ENCODE measurements around the gene BCO1. TPM values are rescaled to one million over a fixed set of nuclear protein-coding genes. Genes with fewer than 3 reads are reported as not detected.

Gene BCO1
- total RNA-seq, 1 donor from 2014 or later = not detected

DNA sequence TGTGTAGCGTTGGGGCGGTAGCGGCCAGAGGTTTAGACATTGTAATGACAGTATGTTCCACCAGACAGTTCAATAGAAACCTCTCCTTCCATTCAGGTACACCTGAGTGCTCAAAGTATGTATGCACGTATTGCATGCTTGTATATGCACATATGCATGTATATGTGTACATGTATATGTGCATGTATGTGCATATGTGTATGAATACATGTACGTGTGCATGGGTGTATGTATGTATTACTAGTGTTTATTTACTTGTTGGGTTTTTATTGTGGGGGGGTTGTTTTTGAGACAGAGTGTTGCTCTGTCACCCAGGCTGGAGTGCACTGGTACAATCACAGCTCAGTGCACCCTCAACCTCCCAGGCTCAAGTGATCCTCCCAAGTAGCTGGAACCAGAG lies 30.0 kb downstream of the BCO1 start:
- no peak overlapping the region for H3K27ac ChIP-seq (ENCODE audit: low read depth, low read length)
- no peaks in the 10 kb centered on the region for H3K9me3 ChIP-seq (ENCODE audit: control insufficient read depth in 3 of 3, low read length in 3 of 3)
- H3K9ac ChIP-seq (ENCODE audit: low read depth in 1 of 3, low read length in 3 of 3) = no peak overlapping the region
- no peaks in the 10 kb centered on the region for H3K36me3 ChIP-seq (ENCODE audit: control insufficient read depth in 3 of 3, insufficient read depth in 3 of 3, low read length in 3 of 3)
- peaks cover 0 to 6% (median 0%) of the 10 kb centered on the region in 3 donors for H3K27me3 ChIP-seq (ENCODE audit: control insufficient read depth in 3 of 3, insufficient read depth in 3 of 3, low read length in 3 of 3)
- H3K4me3 ChIP-seq (ENCODE audit: low read length in 3 of 3) = no peak overlapping the region
- peaks cover 6 to 15% (median 8%) of the 10 kb centered on the region in 3 donors for H3K4me1 ChIP-seq (ENCODE audit: control insufficient read depth in 3 of 3, insufficient read depth in 3 of 3, low read length in 3 of 3)

DNA sequence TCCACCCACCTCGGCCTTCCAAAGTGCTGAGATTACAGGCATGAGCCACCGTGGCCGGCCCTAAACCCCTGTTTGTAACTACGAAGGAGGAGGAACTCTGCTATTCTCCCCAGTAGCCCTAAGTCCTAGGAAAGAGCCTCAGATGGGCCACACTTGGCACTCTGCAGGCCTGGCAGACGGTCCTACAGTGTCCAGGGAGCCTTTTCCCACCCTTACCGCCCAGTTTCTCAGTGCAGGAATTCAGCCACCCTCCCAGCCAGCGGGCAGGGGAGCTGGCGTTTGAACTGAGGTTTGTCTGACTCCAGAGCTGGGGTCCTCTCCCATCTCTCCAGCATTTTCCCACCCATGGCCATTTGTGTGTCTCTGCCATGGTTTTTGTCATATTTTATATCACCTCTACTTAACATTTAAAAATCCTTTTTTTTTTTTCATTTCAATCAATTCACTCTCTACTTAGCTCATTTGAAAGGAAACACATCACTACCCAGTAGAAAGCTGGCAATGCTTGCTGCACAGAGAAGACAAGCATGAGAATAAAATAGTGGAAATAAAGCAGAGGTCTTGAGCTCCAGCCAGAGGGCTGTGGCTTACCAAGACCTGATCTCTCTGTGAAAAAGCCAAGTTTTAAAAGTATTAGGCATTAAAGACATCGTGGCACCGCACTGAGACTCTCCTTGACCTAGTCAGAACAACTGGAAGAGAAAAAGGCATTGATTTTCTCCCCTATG lies 34.9 kb downstream of the BCO1 start:
- no peak overlapping the region for H3K9ac ChIP-seq (ENCODE audit: low read depth in 1 of 3, low read length in 3 of 3)
- no peaks in the 10 kb centered on the region for H3K4me1 ChIP-seq (ENCODE audit: control insufficient read depth in 3 of 3, insufficient read depth in 3 of 3, low read length in 3 of 3)
- H3K27ac ChIP-seq (ENCODE audit: low read depth, low read length) = no peak overlapping the region
- H3K9me3 ChIP-seq (ENCODE audit: control insufficient read depth in 3 of 3, low read length in 3 of 3) = no peaks in the 10 kb centered on the region
- H3K27me3 ChIP-seq (ENCODE audit: control insufficient read depth in 3 of 3, insufficient read depth in 3 of 3, low read length in 3 of 3) = peaks cover 0 to 6% (median 0%) of the 10 kb centered on the region in 3 donors
- no peaks in the 10 kb centered on the region for H3K36me3 ChIP-seq (ENCODE audit: control insufficient read depth in 3 of 3, insufficient read depth in 3 of 3, low read length in 3 of 3)
- no peak overlapping the region for H3K4me3 ChIP-seq (ENCODE audit: low read length in 3 of 3)

GRCh38 chr16:81275064-81275532 lies 36.6 kb downstream of the BCO1 start:
- H3K4me1 ChIP-seq (ENCODE audit: control insufficient read depth in 3 of 3, insufficient read depth in 3 of 3, low read length in 3 of 3) = no peaks in the 10 kb centered on the region
- no peaks in the 10 kb centered on the region for H3K36me3 ChIP-seq (ENCODE audit: control insufficient read depth in 3 of 3, insufficient read depth in 3 of 3, low read length in 3 of 3)
- H3K4me3 ChIP-seq (ENCODE audit: low read length in 3 of 3) = no peak overlapping the region
- no peaks in the 10 kb centered on the region for H3K9me3 ChIP-seq (ENCODE audit: control insufficient read depth in 3 of 3, low read length in 3 of 3)
- no peak overlapping the region for H3K27ac ChIP-seq (ENCODE audit: low read depth, low read length)
- H3K9ac ChIP-seq (ENCODE audit: low read depth in 1 of 3, low read length in 3 of 3) = no peak overlapping the region
- H3K27me3 ChIP-seq (ENCODE audit: control insufficient read depth in 3 of 3, insufficient read depth in 3 of 3, low read length in 3 of 3) = peaks cover 0 to 1% (median 0%) of the 10 kb centered on the region in 3 donors

DNA sequence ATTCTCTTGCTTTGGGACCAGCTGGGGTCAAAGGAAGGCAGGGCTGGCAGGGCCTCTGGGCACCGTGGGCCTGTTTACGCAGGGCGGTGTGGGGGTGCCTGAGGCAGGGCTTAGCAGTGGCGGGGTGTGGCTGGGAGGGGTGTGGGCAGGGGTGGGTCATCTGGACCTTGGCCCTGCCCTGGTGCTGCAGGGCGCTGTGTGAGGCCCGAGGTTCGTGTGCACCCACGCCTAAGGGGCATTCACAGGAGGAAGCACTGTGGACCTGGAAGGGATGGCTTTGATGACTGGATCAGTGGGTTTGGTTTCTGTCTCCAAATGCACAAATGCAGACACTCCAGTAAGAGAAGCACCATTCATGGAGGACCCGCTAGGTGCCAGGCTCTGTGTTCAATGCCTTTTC lies 37.3 kb downstream of the BCO1 start:
- no peak overlapping the region for H3K27ac ChIP-seq (ENCODE audit: low read depth, low read length)
- H3K9ac ChIP-seq (ENCODE audit: low read depth in 1 of 3, low read length in 3 of 3) = no peak overlapping the region
- no peaks in the 10 kb centered on the region for H3K9me3 ChIP-seq (ENCODE audit: control insufficient read depth in 3 of 3, low read length in 3 of 3)
- no peak overlapping the region for H3K4me3 ChIP-seq (ENCODE audit: low read length in 3 of 3)
- no peaks in the 10 kb centered on the region for H3K27me3 ChIP-seq (ENCODE audit: control insufficient read depth in 3 of 3, insufficient read depth in 3 of 3, low read length in 3 of 3)
- no peaks in the 10 kb centered on the region for H3K36me3 ChIP-seq (ENCODE audit: control insufficient read depth in 3 of 3, insufficient read depth in 3 of 3, low read length in 3 of 3)
- no peaks in the 10 kb centered on the region for H3K4me1 ChIP-seq (ENCODE audit: control insufficient read depth in 3 of 3, insufficient read depth in 3 of 3, low read length in 3 of 3)

DNA sequence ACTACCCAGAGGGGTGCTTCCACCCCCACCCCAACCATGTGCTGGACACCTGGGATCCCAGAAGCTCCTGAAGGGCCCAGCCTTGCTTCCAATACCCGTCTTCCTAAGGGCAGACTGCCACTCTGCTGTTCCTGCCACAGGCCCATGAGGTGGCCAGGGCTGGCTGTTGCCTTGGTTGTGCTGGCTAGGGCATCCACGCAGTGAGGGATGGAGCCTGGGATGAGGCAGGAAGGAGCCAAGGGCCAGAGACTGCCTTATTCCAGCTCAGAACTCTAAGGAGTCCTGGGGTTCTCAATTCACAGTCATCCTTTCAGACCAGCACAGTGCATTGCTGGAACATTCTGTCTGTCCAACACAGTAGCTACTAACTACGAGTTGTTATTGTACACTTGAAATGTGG lies 37.8 kb downstream of the BCO1 start:
- no peaks in the 10 kb centered on the region for H3K4me1 ChIP-seq (ENCODE audit: control insufficient read depth in 3 of 3, insufficient read depth in 3 of 3, low read length in 3 of 3)
- no peak overlapping the region for H3K9ac ChIP-seq (ENCODE audit: low read depth in 1 of 3, low read length in 3 of 3)
- no peaks in the 10 kb centered on the region for H3K36me3 ChIP-seq (ENCODE audit: control insufficient read depth in 3 of 3, insufficient read depth in 3 of 3, low read length in 3 of 3)
- no peaks in the 10 kb centered on the region for H3K9me3 ChIP-seq (ENCODE audit: control insufficient read depth in 3 of 3, low read length in 3 of 3)
- H3K27me3 ChIP-seq (ENCODE audit: control insufficient read depth in 3 of 3, insufficient read depth in 3 of 3, low read length in 3 of 3) = no peaks in the 10 kb centered on the region
- no peak overlapping the region for H3K4me3 ChIP-seq (ENCODE audit: low read length in 3 of 3)
- H3K27ac ChIP-seq (ENCODE audit: low read depth, low read length) = no peak overlapping the region

- Histone ChIP-seq H3K4me1 (ENCODE audit: control insufficient read depth in 3 of 3, insufficient read depth in 3 of 3, low read length in 3 of 3) (no peaks in the 10 kb centered on the region), H3K27me3 (ENCODE audit: control insufficient read depth in 3 of 3, insufficient read depth in 3 of 3, low read length in 3 of 3) (no peaks in the 10 kb centered on the region), H3K9ac (ENCODE audit: low read depth in 1 of 3, low read length in 3 of 3) (no peak overlapping the region)
Measured at GRCh38 chr16:81277541-81278080, 39.1 kb downstream of the BCO1 start.

DNA sequence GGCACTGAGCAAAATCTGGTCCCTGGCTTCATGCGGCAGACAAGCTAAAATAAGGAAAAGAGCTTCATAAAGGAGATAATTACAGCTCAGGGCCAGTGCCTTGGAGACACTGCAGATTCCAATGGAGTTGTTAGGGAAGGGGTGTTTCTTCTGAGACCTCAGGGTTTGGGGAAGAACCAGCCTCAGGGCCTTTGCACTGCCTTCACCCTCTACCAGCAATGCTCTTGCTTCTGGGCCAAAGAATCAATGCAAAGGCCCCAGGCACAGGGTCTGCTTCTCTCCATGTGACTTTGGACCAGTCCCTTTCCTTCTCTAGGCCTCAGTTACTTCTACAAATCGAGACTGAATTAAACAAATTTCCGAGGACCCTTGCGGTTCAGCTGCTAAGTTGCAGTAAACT lies 40.0 kb downstream of the BCO1 start:
- H3K27me3 ChIP-seq (ENCODE audit: control insufficient read depth in 3 of 3, insufficient read depth in 3 of 3, low read length in 3 of 3) = no peaks in the 10 kb centered on the region
- H3K9me3 ChIP-seq (ENCODE audit: control insufficient read depth in 3 of 3, low read length in 3 of 3) = no peaks in the 10 kb centered on the region
- H3K4me1 ChIP-seq (ENCODE audit: control insufficient read depth in 3 of 3, insufficient read depth in 3 of 3, low read length in 3 of 3) = no peaks in the 10 kb centered on the region
- no peak overlapping the region for H3K4me3 ChIP-seq (ENCODE audit: low read length in 3 of 3)
- H3K36me3 ChIP-seq (ENCODE audit: control insufficient read depth in 3 of 3, insufficient read depth in 3 of 3, low read length in 3 of 3) = no peaks in the 10 kb centered on the region
- no peak overlapping the region for H3K27ac ChIP-seq (ENCODE audit: low read depth, low read length)
- no peak overlapping the region for H3K9ac ChIP-seq (ENCODE audit: low read depth in 1 of 3, low read length in 3 of 3)

More at GRCh38 chr16:81277541-81278080, 39.1 kb downstream of the BCO1 start:
- Histone ChIP-seq H3K27ac (ENCODE audit: low read depth, low read length) (no peak overlapping the region), H3K9me3 (ENCODE audit: control insufficient read depth in 3 of 3, low read length in 3 of 3) (no peaks in the 10 kb centered on the region), H3K36me3 (ENCODE audit: control insufficient read depth in 3 of 3, insufficient read depth in 3 of 3, low read length in 3 of 3) (no peaks in the 10 kb centered on the region), H3K4me3 (ENCODE audit: low read length in 3 of 3) (no peak overlapping the region)

DNA sequence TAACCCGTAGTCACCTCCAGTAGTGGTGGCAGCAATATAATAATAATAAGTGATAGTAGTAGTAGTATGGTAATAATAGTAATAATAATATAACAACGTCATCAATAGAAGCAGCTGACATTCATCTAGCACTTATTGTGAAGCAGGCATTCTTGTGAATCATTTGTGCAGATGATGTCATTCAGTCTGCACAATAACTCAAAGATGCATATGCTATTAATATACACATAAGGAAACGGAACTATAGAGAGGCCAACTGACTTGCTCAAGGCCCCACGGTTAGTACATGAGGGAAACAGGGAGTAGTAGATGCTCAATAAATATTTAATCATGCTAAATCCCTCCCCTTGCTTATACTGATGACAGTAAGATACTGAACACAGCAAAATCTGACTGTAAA lies 40.9 kb downstream of the BCO1 start:
- no peak overlapping the region for H3K9ac ChIP-seq (ENCODE audit: low read depth in 1 of 3, low read length in 3 of 3)
- no peaks in the 10 kb centered on the region for H3K36me3 ChIP-seq (ENCODE audit: control insufficient read depth in 3 of 3, insufficient read depth in 3 of 3, low read length in 3 of 3)
- H3K27me3 ChIP-seq (ENCODE audit: control insufficient read depth in 3 of 3, insufficient read depth in 3 of 3, low read length in 3 of 3) = no peaks in the 10 kb centered on the region
- H3K4me3 ChIP-seq (ENCODE audit: low read length in 3 of 3) = no peak overlapping the region
- H3K4me1 ChIP-seq (ENCODE audit: control insufficient read depth in 3 of 3, insufficient read depth in 3 of 3, low read length in 3 of 3) = no peaks in the 10 kb centered on the region
- H3K27ac ChIP-seq (ENCODE audit: low read depth, low read length) = no peak overlapping the region
- no peaks in the 10 kb centered on the region for H3K9me3 ChIP-seq (ENCODE audit: control insufficient read depth in 3 of 3, low read length in 3 of 3)

DNA sequence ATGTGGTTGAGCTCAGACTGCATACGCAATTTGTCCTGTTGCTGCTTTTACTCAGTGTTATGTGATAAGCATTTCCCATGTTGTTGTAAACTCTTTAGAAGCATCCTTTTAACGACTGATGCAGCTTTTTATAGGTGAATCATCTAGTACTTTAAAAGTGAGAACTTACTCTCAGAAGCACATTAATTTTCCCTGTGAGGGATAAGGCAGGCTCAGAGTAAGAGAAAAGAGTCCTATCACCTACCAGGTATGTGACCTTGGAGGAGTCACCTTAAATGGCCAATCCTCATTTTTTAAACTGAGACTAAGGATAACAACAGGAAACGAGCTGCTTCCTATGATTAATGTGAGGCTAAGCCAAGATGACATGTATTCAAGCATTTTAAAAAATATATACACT lies 41.9 kb downstream of the BCO1 start:
- Histone ChIP-seq H3K27ac (ENCODE audit: low read depth, low read length) (no peak overlapping the region), H3K4me3 (ENCODE audit: low read length in 3 of 3) (no peak overlapping the region), H3K36me3 (ENCODE audit: control insufficient read depth in 3 of 3, insufficient read depth in 3 of 3, low read length in 3 of 3) (no peaks in the 10 kb centered on the region), H3K9me3 (ENCODE audit: control insufficient read depth in 3 of 3, low read length in 3 of 3) (no peaks in the 10 kb centered on the region), H3K4me1 (ENCODE audit: control insufficient read depth in 3 of 3, insufficient read depth in 3 of 3, low read length in 3 of 3) (no peaks in the 10 kb centered on the region), H3K27me3 (ENCODE audit: control insufficient read depth in 3 of 3, insufficient read depth in 3 of 3, low read length in 3 of 3) (no peaks in the 10 kb centered on the region), H3K9ac (ENCODE audit: low read depth in 1 of 3, low read length in 3 of 3) (no peak overlapping the region)

- H3K27me3 ChIP-seq (ENCODE audit: control insufficient read depth in 3 of 3, insufficient read depth in 3 of 3, low read length in 3 of 3) = no peaks in the 10 kb centered on the region
- H3K9me3 ChIP-seq (ENCODE audit: control insufficient read depth in 3 of 3, low read length in 3 of 3) = no peaks in the 10 kb centered on the region
- H3K36me3 ChIP-seq (ENCODE audit: control insufficient read depth in 3 of 3, insufficient read depth in 3 of 3, low read length in 3 of 3) = no peaks in the 10 kb centered on the region
- H3K4me3 ChIP-seq (ENCODE audit: low read length in 3 of 3) = no peak overlapping the region
- no peak overlapping the region for H3K27ac ChIP-seq (ENCODE audit: low read depth, low read length)
- H3K9ac ChIP-seq (ENCODE audit: low read depth in 1 of 3, low read length in 3 of 3) = no peak overlapping the region
- no peaks in the 10 kb centered on the region for H3K4me1 ChIP-seq (ENCODE audit: control insufficient read depth in 3 of 3, insufficient read depth in 3 of 3, low read length in 3 of 3)
Measured at GRCh38 chr16:81283044-81283443, 44.6 kb downstream of the BCO1 start.

All from skeletal muscle tissue (tissue), 4 donors.